ENCODE data around the gene TCN1. TPM values are rescaled to one million over a fixed set of nuclear protein-coding genes. Genes with fewer than 3 reads are reported as not detected.
A peak's percentile ranks its signal among the peaks of the same experiment; 100 is the strongest.

TCN1 gene
- total RNA-seq, 4 donors from 2014 or later, result not detected

DNA sequence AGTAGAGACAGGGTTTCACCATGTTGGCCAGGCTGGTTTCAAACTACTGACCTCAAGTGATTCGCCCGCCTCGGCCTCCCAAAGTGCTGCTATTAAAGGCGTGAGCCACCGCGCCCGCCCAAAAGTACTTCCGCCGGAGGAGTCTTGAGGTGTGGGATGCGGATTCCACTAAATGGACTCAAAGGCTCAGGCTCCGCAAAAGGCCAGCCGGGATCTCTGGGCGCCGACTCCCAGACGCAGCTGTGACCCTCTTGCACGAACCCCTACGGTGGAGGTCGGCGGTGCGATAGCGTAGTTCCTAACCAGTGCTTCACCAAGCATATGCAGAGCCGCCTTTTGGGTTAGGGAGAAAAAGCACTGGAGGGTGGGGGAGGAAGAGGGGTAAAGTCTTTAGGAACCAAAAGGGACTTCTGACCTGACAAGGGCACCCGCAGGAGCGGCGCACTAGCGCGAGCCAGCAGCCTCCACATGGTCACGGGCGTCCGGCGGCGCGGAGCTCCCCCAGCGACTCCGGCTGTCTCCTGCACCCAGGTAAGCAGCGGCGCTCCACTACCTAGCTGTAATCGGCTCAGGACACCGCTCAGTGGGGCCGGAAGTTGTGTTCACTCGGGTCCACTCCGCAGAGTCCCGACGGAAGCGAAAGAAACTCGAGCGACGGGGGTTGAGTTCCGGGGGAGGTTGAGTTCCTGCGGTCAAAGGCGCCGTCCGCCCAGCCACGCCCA lies 55.9 kb downstream of the TCN1 start, which contains the start of gene MRPL16:
Gene MRPL16, minus strand, starts transcription at position 590 of the 722 bp plus-strand sequence. Its CDS starts 120 bp downstream, at position 470.
- peak within 1 kb of the TSS; percentile 62 to 77 (median 69) for H3K27ac ChIP-seq
- peak; percentile 90 for DNase-seq
- H3K36me3 ChIP-seq, result peaks cover 14 to 15% of the 10 kb centered on the region in 2 donors
- intact Hi-C loops (cut with DNase I), result loop anchor here (2.0 kb wide), 1 partner anchor 56 kb away; the partner anchor contains the start of gene STX3
- peak within 1 kb of the TSS; percentile 67 to 95 (median 85) for H3K4me3 ChIP-seq (replicated peaks in 1 of 3)
- peak; percentile 18 to 73 for TF ChIP-seq POLR2A (IDR thresholded peaks at IDR 0.05)
- TF ChIP-seq, protein P1, sequence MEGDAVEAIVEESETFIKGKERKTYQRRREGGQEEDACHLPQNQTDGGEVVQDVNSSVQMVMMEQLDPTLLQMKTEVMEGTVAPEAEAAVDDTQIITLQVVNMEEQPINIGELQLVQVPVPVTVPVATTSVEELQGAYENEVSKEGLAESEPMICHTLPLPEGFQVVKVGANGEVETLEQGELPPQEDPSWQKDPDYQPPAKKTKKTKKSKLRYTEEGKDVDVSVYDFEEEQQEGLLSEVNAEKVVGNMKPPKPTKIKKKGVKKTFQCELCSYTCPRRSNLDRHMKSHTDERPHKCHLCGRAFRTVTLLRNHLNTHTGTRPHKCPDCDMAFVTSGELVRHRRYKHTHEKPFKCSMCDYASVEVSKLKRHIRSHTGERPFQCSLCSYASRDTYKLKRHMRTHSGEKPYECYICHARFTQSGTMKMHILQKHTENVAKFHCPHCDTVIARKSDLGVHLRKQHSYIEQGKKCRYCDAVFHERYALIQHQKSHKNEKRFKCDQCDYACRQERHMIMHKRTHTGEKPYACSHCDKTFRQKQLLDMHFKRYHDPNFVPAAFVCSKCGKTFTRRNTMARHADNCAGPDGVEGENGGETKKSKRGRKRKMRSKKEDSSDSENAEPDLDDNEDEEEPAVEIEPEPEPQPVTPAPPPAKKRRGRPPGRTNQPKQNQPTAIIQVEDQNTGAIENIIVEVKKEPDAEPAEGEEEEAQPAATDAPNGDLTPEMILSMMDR (IDR thresholded peaks at IDR 0.05), result peak in 4 of 6 experiments; percentile 31 to 37 (median 34)
- H3K9me3 ChIP-seq, result no peaks in the 10 kb centered on the region
- 0% methylated on average over 47 of the region's 54 CpGs for WGBS, 2 donors
- H3K4me1 ChIP-seq, result peaks cover 0 to 14% of the 10 kb centered on the region in 2 donors
- no peaks in the 10 kb centered on the region for H3K27me3 ChIP-seq

DNA sequence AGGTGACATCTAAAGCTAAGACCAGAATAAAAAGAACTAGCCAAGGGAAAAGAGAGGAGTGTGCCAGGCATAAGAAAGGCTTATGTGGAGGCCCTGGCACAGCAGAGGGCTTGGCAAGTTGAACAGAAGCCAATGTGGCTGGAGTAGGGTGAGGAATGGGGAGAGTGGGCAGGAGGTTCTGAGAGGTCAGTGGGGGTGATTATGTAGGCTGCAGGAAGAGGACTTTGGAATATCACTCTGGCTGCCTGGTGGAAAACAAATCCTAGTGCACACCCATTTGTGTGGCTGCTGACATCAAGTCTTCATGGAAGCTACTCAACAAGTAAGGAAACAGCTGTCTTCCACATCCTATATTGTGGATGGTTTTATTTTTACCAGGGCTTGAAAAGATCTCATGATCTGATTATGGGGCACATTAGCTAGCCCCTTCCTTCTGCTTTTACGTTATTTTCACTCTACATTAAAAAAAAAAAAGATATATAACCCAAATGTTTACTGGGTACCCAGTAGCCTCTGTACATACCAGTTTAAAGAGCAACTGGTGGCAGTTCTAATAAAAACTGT lies 59.2 kb downstream of the TCN1 start:
- Histone ChIP-seq H3K36me3 (peaks cover 14 to 16% of the 10 kb centered on the region in 2 donors), H3K27ac (no peak overlapping the region), H3K27me3 (no peaks in the 10 kb centered on the region), H3K9me3 (no peaks in the 10 kb centered on the region), H3K4me3 (replicated peaks in 1 of 3) (no peak overlapping the region), H3K4me1 (peaks cover 0 to 14% of the 10 kb centered on the region in 2 donors)
- TF ChIP-seq POLR2A (IDR thresholded peaks at IDR 0.05), result no peak
- TF ChIP-seq, protein P1 (IDR thresholded peaks at IDR 0.05), result no peak
- 74 to 76% methylated on average over 1 of the region's 1 CpG for WGBS, 2 donors
- DNase-seq, result no peak
- intact Hi-C loops (cut with DNase I), result no loop called here

DNA sequence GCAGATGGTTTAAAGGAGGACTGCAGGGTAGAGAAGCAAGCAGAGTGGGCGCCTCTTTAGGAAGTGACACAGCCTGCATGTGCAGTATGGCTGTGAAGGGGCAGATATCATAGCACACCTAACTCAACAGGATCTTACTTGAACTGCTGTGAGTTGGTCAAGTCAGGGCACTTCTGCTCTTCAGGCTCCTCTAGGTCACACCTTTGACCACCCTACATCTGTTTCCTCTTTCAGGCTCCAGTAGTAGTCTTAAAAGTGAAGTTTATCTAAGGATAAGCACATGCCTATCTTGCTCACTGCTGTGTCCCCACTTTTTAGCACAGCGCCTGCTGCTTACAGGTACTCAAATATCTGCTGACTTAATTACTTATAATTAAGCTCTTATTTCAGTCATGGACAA lies 62.2 kb downstream of the TCN1 start:
- 95 to 96% methylated on average over 2 of the region's 2 CpGs for WGBS, 2 donors
- H3K4me1 ChIP-seq, result no peaks in the 10 kb centered on the region
- no peaks in the 10 kb centered on the region for H3K9me3 ChIP-seq
- no peak for DNase-seq
- no peak overlapping the region for H3K4me3 ChIP-seq (replicated peaks in 1 of 3)
- H3K27ac ChIP-seq, result no peak overlapping the region
- H3K27me3 ChIP-seq, result no peaks in the 10 kb centered on the region
- H3K36me3 ChIP-seq, result peaks cover 14 to 16% of the 10 kb centered on the region in 2 donors
- intact Hi-C loops (cut with DNase I), result loop anchor here (5.0 kb wide), 1 partner anchor 52 kb away; no protein-coding TSS in a partner anchor
- TF ChIP-seq, protein P1 (IDR thresholded peaks at IDR 0.05), result no peak
- no peak for TF ChIP-seq POLR2A (IDR thresholded peaks at IDR 0.05)

Other genes with a start within 250 kb of the TCN1 start
- 10 to 100 TPM; 14.5 to 19.8 (median 17.0) TPM for gene PATL1, start 197.4 kb downstream of the TCN1 start, total RNA-seq
- not detected for gene OR10V1, start 152.6 kb downstream of the TCN1 start, total RNA-seq
- 10 to 100 TPM; 36.5 to 46.4 (median 41.6) TPM for gene STX3, start 111.1 kb downstream of the TCN1 start, total RNA-seq
- gene MRPL16, start 55.7 kb downstream of the TCN1 start, total RNA-seq, result 10 to 100 TPM; 19.4 to 40.7 (median 25.4) TPM
- not detected for gene CBLIF, start 21.0 kb downstream of the TCN1 start, total RNA-seq
- not detected for gene OOSP3, start 12.3 kb upstream of the TCN1 start, total RNA-seq
- not detected for gene OOSP1, start 71.9 kb upstream of the TCN1 start, total RNA-seq
- not detected for gene OOSP4A, start 97.5 kb upstream of the TCN1 start, total RNA-seq
- not detected for gene OOSP4B, start 150.7 kb upstream of the TCN1 start, total RNA-seq
- gene OOSP2, start 173.9 kb upstream of the TCN1 start, total RNA-seq, result not detected
- not detected for gene MS4A3, start 190.2 kb upstream of the TCN1 start, total RNA-seq
- under 1 TPM in 3 of 4 donors, not detected in 1; 0.33 to 0.96 (median 0.39) TPM for gene MS4A2, start 222.2 kb upstream of the TCN1 start, total RNA-seq